Activated T-helper 1 cell treated with Interleukin-2 at 50 U/mL for 16 hours (primary cell): ENCODE data around the gene TAF6.
"Not testable (repeated sequence)": the region's sequence is repeated elsewhere in the genome, so short reads cannot be mapped to it uniquely, and the experiment has no call there.

Experiments
- DNase-seq: peaks from one replicate; pipeline ENCODE4 v3.0.0-alpha.2; 2020; ENCODE audit warnings: low read depth

Gene TAF6

GRCh38 chr7:100152404-100152803, 33.2 kb upstream of the TAF6 start:
- DNase-seq, result no peak

DNA sequence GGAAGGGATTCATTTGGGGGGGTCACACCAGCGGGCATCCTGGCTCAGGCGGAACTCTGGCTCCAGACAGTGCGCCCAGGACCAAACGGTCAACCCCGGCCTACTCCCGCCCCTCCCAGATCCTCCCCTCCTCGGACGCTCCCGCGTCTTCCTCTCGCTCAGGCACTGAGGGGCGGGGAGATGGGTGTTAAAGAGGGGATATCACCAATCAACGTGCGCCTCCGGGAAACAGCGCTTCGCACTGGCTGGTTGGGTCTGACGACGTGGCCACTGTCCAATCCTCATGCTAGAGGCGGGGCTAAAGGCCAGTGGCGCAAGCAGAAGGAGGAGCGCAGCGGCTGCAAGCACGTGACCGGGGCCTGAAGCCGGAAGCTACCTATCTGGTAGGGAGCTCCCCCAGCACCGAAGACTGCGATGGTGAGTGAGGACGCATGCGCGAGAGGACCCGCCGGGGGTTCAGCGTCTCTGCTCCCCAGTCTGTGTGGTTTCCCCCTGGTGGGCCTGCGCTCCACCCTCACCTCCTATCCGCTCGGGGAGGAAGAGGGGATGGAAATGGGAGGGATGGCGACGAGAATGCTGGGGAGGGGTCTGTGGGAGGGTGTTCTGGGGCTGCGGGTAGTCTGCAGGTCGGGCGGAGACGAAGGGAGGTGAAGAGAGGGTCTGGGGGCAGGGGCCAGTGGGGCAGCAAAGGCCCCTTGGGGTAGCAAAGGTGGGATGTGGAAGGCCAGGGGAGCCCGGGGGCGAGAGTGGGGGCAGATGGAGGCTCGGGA, 29.6 kb upstream of the TAF6 start, which contains the start of gene LAMTOR4:
Gene LAMTOR4, plus strand, starts transcription at position 360 of the 770 bp plus-strand sequence. Its CDS starts 55 bp downstream, at position 415.
- peak; percentile 97 for DNase-seq

DNA sequence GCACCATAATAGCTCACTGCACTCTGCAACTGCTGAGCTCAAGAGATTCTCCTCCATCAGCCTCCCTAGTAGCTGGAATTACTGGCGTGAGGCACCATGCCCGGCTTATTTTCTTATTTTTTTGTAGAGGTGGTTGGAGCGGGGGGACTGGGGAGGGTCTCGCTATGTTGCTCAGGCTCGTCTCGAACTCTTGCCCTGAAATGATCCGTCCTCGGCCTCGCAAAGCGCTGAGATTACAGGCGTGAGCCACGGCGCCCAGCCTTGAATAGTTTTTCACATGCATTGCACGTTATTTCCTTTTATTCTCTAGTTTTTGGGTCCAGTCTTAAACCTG, 29.0 kb upstream of the TAF6 start:
- DNase-seq, result no peak

- no peak for DNase-seq
These were observed 28.1 kb upstream of the TAF6 start for GRCh38 chr7:100147278-100147677.

- DNase-seq, result not testable (repeated sequence)
These were observed 27.2 kb upstream of the TAF6 start for GRCh38 chr7:100146350-100146749.

GRCh38 chr7:100142461-100142860, 23.3 kb upstream of the TAF6 start:
- DNase-seq, result no peak

DNA sequence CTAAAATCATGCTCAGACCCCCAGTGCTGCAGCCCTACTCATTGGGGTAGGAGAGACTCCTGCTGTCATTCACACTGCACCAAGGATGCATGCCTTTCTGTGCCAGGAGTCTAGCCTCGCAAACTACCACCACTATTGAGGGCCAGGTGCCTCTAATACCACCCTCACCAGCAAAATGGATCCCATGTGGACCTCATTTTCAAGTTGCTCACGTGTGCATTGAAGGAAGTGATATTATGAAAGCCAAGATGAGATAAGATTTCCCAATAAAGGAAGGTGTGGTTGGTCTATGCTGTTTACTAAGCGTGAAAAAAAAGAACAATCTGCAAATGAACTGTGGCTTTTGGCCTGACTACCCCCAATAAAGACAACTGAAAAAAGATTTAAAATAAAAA, 22.4 kb upstream of the TAF6 start:
- DNase-seq, result no peak

- DNase-seq, result no peak
These were observed 18.9 kb upstream of the TAF6 start for GRCh38 chr7:100137851-100138760.

DNA sequence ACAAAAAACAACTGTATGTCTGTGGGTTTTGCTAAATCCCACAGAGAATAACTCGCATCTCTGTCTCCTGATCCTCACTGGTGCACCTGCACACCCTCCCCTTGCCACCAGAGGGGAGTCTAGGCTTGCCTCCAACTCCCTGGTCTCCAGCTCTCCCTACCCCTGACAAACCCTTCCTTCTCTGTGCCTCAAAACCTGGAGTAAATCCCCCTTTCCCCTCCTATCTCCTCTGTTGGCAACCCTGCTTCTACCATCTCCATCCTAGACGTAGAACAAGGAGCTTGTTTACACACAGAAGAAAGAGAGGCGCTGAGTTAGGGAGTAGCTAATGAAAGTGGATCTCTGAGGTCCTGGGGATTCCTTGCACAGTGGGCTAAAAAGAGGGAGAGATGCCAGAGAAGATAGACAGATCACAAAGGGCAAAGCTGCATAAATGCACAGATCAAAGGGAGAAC, 13.6 kb upstream of the TAF6 start:
- DNase-seq, result peak; percentile 39

DNA sequence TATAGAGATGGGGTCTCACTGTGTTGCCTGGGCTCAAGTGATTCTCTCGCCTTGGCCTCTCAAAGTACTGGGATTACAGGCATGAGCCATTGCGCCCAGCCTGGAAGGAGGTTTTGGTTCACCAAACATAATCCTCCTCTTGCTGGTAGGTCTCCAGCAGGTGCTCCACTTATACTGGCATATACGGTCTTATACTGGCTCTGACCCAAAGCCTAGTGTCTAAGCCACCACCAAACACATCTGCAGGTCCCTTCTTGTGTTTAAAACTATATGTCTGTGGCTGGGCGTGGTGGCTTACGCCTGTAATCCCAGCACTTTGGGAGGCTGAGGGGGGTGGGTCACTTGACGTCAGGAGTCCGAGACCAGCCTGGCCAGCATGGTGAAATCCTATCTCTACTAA, 13.0 kb upstream of the TAF6 start:
- no peak for DNase-seq

DNA sequence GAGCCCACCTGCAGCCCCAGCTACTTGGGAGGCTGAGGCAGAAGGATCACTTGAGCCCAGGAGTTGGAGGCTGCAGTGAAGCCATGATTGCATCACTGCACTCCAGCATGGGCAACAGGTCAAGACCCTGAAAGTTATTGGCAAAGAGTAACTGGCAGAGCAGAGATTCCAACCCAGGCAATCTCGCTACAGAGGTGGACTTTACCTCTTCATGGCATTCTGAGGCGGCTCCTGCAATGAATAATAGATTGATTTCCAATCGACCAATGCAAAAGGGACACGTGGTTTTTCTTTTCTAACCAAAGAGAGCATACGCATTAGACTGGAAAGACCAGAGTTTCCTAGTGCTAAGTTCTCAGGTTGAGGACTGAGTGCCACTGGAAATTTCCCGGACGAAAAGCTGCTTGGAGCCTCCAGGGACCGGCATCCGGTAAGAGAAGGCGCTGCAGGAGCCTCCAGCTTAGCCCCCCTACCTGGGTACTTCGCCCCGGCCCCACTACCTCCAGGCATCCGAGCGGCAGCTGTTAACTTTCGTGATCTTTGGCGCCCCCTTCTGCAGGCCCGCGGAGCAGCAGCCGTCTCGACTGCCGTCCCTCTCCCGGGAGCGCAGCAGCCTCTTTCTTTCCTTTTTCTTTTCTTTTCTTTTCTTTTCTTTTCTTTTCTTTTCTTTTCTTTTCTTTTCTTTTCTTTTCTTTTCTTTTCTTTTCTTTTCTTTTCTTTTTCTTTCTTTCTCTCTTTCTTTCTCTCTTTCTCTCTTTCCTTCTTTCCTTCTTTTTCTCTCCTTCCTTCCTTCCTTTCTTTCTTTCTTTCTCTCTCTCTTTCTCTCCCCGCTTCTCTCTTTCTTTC, 11.7 kb upstream of the TAF6 start:
- peak; percentile 72 for DNase-seq

DNA sequence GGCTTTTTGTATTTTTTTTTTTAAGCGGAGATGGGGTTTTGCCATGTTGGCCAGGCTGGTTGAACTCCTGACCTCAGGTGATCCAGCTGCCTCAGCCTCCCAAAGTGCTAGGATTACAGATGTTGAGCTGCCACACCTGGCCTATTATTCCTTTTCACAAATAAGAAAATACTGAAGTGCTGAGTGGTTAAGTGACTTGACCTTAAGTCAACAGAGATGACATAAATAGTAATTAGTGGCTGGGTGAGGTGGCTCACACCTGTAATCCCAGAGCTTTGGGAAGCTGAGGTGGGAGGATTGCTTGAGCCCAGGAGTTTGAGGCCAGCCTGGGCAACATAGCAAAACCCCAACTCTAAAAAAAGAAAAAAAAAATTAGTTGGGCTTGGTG, 11.1 kb upstream of the TAF6 start:
- DNase-seq, result not testable (repeated sequence)

GRCh38 chr7:100128637-100128963, 9.4 kb upstream of the TAF6 start:
- DNase-seq, result no peak

- no peak for DNase-seq
These were observed 8.9 kb upstream of the TAF6 start for GRCh38 chr7:100127866-100128636.

- peak; percentile 84 for DNase-seq
These were observed 8.0 kb upstream of the TAF6 start, which contains the start of gene MBLAC1 for GRCh38 chr7:100126931-100127865. Gene MBLAC1, plus strand, starts transcription at chr7:100126967. Its CDS starts 429 bp downstream, at chr7:100127396.

DNA sequence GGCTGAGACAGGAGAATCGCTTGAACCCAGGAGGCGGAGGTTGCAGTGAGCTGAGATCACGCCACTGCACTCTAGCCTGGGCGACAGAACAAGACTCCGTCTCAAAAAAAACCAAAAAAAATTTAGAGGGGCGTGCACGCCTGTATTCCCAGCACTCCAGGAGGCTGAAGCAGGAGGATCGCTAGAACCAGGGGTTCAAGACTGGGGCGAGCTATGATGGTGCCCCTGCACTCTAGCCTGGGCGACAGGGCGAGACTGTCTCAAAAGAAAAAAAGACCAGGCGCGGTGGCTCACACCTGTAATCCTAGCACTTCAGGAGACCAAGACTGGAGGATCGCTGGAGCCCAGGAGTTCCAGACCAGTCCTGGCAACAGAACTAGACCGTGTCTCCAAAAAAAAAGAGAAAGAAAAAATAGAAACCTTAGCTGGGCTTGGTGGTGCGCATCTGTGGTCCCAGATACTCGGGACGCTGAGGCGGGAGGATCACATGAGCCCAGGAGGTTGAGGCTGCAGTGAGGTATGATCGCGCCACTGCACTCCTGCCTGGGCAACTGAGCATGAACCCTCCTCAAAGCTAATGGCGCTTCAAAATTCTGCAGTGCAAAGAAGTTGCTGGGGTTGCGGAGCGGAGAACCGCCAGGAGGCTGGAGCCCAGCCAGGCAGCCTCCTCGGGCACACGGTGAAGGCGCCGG, 7.2 kb upstream of the TAF6 start:
- no peak for DNase-seq

- DNase-seq, result no peak
These were observed 5.4 kb upstream of the TAF6 start for GRCh38 chr7:100124301-100125230.

- DNase-seq, result no peak
These were observed 3.4 kb upstream of the TAF6 start for GRCh38 chr7:100122568-100122967.

DNA sequence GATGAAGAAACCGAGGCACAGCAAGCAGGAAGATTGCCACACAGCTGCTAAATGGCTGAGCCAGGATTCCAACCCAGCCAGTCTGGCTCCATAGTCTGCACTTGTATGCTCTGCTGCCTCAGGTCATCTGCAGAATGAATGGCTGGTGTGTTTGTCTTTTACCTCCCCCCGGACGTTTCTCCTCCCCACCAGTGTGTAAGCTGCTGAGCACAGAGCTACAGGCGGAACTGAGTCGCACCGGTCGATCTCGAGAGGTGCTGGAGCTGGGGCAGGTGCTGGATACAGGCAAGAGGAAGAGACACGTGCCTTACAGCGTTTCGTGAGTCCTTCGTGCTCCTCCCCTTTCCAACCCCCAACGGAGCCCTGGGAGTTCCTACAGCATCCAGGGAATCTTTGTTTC, 2.9 kb upstream of the TAF6 start:
- DNase-seq, result no peak
